ENCODE data around the gene ABL1.

ABL1 gene

GRCh38 chr9:130933114-130934046, 98.3 kb downstream of the ABL1 start:
- DNase-seq (ENCODE audit: extremely low read depth, low read depth): no peak
- TF ChIP-seq CTCF (IDR thresholded peaks at IDR 0.05; ENCODE audit: low read depth, low read length, missing control alignments): no peak
- H3K4me3 ChIP-seq (replicated peaks; ENCODE audit: low read depth, low read length): no peak overlapping the region

GRCh38 chr9:130934246-130934645, 99.2 kb downstream of the ABL1 start:
- H3K4me3 ChIP-seq (replicated peaks; ENCODE audit: low read depth, low read length): no peak overlapping the region
- DNase-seq (ENCODE audit: extremely low read depth, low read depth): no peak
- no peak for TF ChIP-seq CTCF (IDR thresholded peaks at IDR 0.05; ENCODE audit: low read depth, low read length, missing control alignments)

GRCh38 chr9:130934702-130935647, 99.9 kb downstream of the ABL1 start:
- TF ChIP-seq CTCF (IDR thresholded peaks at IDR 0.05; ENCODE audit: low read depth, low read length, missing control alignments): no peak
- no peak for DNase-seq (ENCODE audit: extremely low read depth, low read depth)
- H3K4me3 ChIP-seq (replicated peaks; ENCODE audit: low read depth, low read length): no peak overlapping the region

GRCh38 chr9:130935648-130936271, 100.7 kb downstream of the ABL1 start:
- no peak overlapping the region for H3K4me3 ChIP-seq (replicated peaks; ENCODE audit: low read depth, low read length)
- DNase-seq (ENCODE audit: extremely low read depth, low read depth): no peak
- no peak for TF ChIP-seq CTCF (IDR thresholded peaks at IDR 0.05; ENCODE audit: low read depth, low read length, missing control alignments)

GRCh38 chr9:130936285-130937117, 101.4 kb downstream of the ABL1 start:
- DNase-seq (ENCODE audit: extremely low read depth, low read depth): no peak
- no peak overlapping the region for H3K4me3 ChIP-seq (replicated peaks; ENCODE audit: low read depth, low read length)
- TF ChIP-seq CTCF (IDR thresholded peaks at IDR 0.05; ENCODE audit: low read depth, low read length, missing control alignments): no peak
